Fibroblast of pulmonary artery (primary cell): ENCODE results near the gene TANGO6.

ENCODE experiments used
- DNase-seq: peaks from one replicate; pipeline ENCODE4 v3.0.0-alpha.2; 2010; ENCODE audit warnings: low read depth
- H3K4me3 ChIP-seq: replicated peaks from 2 replicates; pipeline ENCODE4 v1.5.1; 2011; ENCODE audit warnings: low read depth, mild to moderate bottlenecking, control low read depth, low read length, moderate library complexity
- CTCF ChIP-seq: IDR thresholded peaks from 2 replicates; pipeline ENCODE4 v1.5.1; 2011; ENCODE audit warnings: mild to moderate bottlenecking, control low read depth, low read length, inconsistent platforms; ENCODE audit errors: missing control alignments

The TANGO6 gene

GRCh38 chr16:68843482-68844210, at the start of gene TANGO6:
Gene TANGO6 (plus strand): TSS chr16:68843531. CDS start chr16:68843618, 87 bp downstream.
- TF ChIP-seq CTCF: peak; percentile 13
- H3K4me3 ChIP-seq: peak within 1 kb of the TSS; percentile 91
- peak; percentile 75 for DNase-seq

- DNase-seq: no peak
- no peak overlapping the region for H3K4me3 ChIP-seq
- no peak for TF ChIP-seq CTCF
Observed at GRCh38 chr16:68798398-68798797, 44.9 kb upstream of the TANGO6 start.

- no peak overlapping the region for H3K4me3 ChIP-seq
- peak; percentile 83 for TF ChIP-seq CTCF
- peak; percentile 85 for DNase-seq
Observed at GRCh38 chr16:68800257-68800875, 43.0 kb upstream of the TANGO6 start.

GRCh38 chr16:68802190-68802589, 41.1 kb upstream of the TANGO6 start:
- no peak for TF ChIP-seq CTCF
- H3K4me3 ChIP-seq: no peak overlapping the region
- peak; percentile 83 for DNase-seq

GRCh38 chr16:68806422-68806821, 36.9 kb upstream of the TANGO6 start:
- H3K4me3 ChIP-seq: no peak overlapping the region
- no peak for TF ChIP-seq CTCF
- no peak for DNase-seq

GRCh38 chr16:68806981-68807380, 36.4 kb upstream of the TANGO6 start:
- no peak for DNase-seq
- TF ChIP-seq CTCF: no peak
- H3K4me3 ChIP-seq: no peak overlapping the region
